ENCODE data around the gene DNAJC8. TPM values are rescaled to one million over a fixed set of nuclear protein-coding genes. Genes with fewer than 3 reads are reported as not detected.

The DNAJC8 gene
- total and polyA plus RNA-seq, 2 of the 4 experiments (the other 2 are of a cell fraction), result 53.6 to 81.0 TPM

- H2BK120ac ChIP-seq (ENCODE audit: low read depth, low read length), result no peak overlapping the region
- H4K91ac ChIP-seq (ENCODE audit: insufficient read depth, low read depth, low read length), result no peak overlapping the region
- H3K27ac ChIP-seq (ENCODE audit: insufficient read depth, low read length), result no peak overlapping the region
- no peaks in the 10 kb centered on the region for H3K79me1 ChIP-seq (ENCODE audit: low read depth in 1 of 2, low read length in 2 of 2)
- no peak overlapping the region for H3K18ac ChIP-seq (ENCODE audit: low read depth, low read length)
- BruUV-seq (replicated peaks), result no TSS peak
- no peaks in the 10 kb centered on the region for H3K9me3 ChIP-seq (ENCODE audit: control insufficient read depth, insufficient read depth, low read length)
- H3K9me1 ChIP-seq (ENCODE audit: insufficient read depth, low read length), result peaks cover 8% of the 10 kb centered on the region
- in situ Hi-C loops (cut with MboI; ENCODE audit: low sequenced_read_pairs), result no loop called here
- TF ChIP-seq CEBPB (IDR thresholded peaks at IDR 0.05; ENCODE audit: low read depth, low read length) (no peak), MXI1 (IDR thresholded peaks at IDR 0.05; ENCODE audit: borderline replicate concordance, low read depth, low read length) (no peak), BHLHE40 (IDR thresholded peaks at IDR 0.05; ENCODE audit: low read depth, low read length) (no peak), CTCF (conservative IDR thresholded peaks at IDR 0.05; ENCODE audit: low read depth, low read length) (no peak), RCOR1 (IDR thresholded peaks at IDR 0.05; ENCODE audit: insufficient replicate concordance, low read length) (no peak), SMC3 (IDR thresholded peaks at IDR 0.05; ENCODE audit: low read depth, low read length) (no peak), POLR2A (IDR thresholded peaks at IDR 0.05; ENCODE audit: low read depth, low read length) (no peak), FOS (IDR thresholded peaks at IDR 0.05; ENCODE audit: low read depth, low read length) (no peak), CHD1 (IDR thresholded peaks at IDR 0.05; ENCODE audit: low read depth, low read length) (no peak), MAFK (IDR thresholded peaks at IDR 0.05; ENCODE audit: low read depth, low read length) (no peak), MAZ (IDR thresholded peaks at IDR 0.05; ENCODE audit: borderline replicate concordance, low read depth, low read length) (no peak), NFE2L2 (IDR thresholded peaks at IDR 0.05; ENCODE audit: low read depth, low read length) (no peak), RAD21 (IDR thresholded peaks at IDR 0.05; ENCODE audit: low read length) (no peak), USF2 (IDR thresholded peaks at IDR 0.05; ENCODE audit: low read depth, low read length) (no peak), RFX5 (IDR thresholded peaks at IDR 0.05; ENCODE audit: low read depth, low read length) (no peak), ELK1 (IDR thresholded peaks at IDR 0.05; ENCODE audit: borderline replicate concordance, low read depth, low read length) (no peak)
- H4K8ac ChIP-seq (ENCODE audit: low read depth in 2 of 2, low read length in 2 of 2), result no peak overlapping the region
- H3K9ac ChIP-seq (ENCODE audit: low read depth, low read length), result no peak overlapping the region
- H3K14ac ChIP-seq (replicated peaks; ENCODE audit: low read depth, low read length), result no peak overlapping the region
- H2AK9ac ChIP-seq (replicated peaks; ENCODE audit: low read depth, low read length, poor library complexity), result no peak overlapping the region
- CTCF ChIA-PET, result interaction anchor here (0.7 kb wide), 1 partner anchor 13 kb away, joined by 3 read pairs; no protein-coding TSS in a partner anchor
- H2BK5ac ChIP-seq (ENCODE audit: low read depth, low read length, poor library complexity, severe bottlenecking), result no peak overlapping the region
- no peak overlapping the region for H3K4ac ChIP-seq (ENCODE audit: low read depth, low read length)
- H2BK20ac ChIP-seq (ENCODE audit: low read depth, low read length), result no peak overlapping the region
- no peak overlapping the region for H2AFZ ChIP-seq (replicated peaks; ENCODE audit: low read length, poor library complexity)
- WGBS, 2 experiments (ENCODE audit: extremely low coverage in 2 of 2, insufficient read length in 1 of 2), result no CpG with 5 or more reads among the region's 1 CpG
- H3K23ac ChIP-seq (ENCODE audit: low read depth, low read length), result no peak overlapping the region
- dilution Hi-C loops (cut with HindIII; ENCODE audit: low sequenced_read_pairs, unreplicated experiment), result no loop called here
- no peak overlapping the region for H2AK5ac ChIP-seq (ENCODE audit: low read depth, low read length)
- no peaks in the 10 kb centered on the region for H4K20me1 ChIP-seq (ENCODE audit: insufficient read depth, low read length)
- H2BK15ac ChIP-seq (ENCODE audit: low read depth, low read length), result no peak overlapping the region
- POLR2A ChIA-PET (ENCODE audit: unreplicated experiment), result no interaction called here
- no peak overlapping the region for H4K5ac ChIP-seq (ENCODE audit: low read depth, low read length)
- intact Hi-C loops (cut with micrococcal nuclease), result no loop called here
- H3K36me3 ChIP-seq (ENCODE audit: control insufficient read depth, insufficient read depth, low read length), result peaks cover 24% of the 10 kb centered on the region
- H3K27me3 ChIP-seq (ENCODE audit: control insufficient read depth, insufficient read depth, low read length), result no peaks in the 10 kb centered on the region
- H3K4me2 ChIP-seq (ENCODE audit: low read depth, low read length), result no peak overlapping the region
- H3K4me3 ChIP-seq (ENCODE audit: insufficient read depth, low read depth, low read length), result no peak overlapping the region
- H3K56ac ChIP-seq (ENCODE audit: extremely low read depth, insufficient read depth, low read length), result no peak overlapping the region
- peaks cover 4% of the 10 kb centered on the region for H3K4me1 ChIP-seq (ENCODE audit: control insufficient read depth, insufficient read depth, low read length)
- DNase-seq (no peak), ATAC-seq (ENCODE audit: low read depth) (no peak)
These were observed 37.0 kb downstream of the DNAJC8 start for GRCh38 chr1:28195780-28196179.
